ENCODE results near the gene MC1R.
A peak's percentile ranks its signal among the peaks of the same experiment; 100 is the strongest.

MC1R gene

DNA sequence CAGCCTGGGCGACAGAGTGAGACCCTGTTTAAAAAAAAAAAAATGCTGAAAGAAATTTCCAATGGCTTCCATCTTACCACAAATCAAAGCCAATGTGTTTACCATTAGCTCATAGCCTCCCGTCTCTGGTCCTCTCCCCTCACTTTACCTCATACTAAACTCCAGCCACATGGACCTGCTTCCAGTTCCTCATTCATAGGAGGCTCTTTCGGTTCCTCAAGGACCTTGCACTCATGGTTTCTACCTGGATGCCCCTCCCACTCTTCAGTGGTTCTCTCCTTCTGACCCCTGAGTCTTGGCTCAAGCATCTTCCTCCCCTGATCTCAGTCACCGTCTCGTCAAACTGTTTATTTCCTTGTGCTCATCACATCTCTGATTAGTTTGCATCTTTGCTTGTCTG lies 26.1 kb downstream of the MC1R start:
- TF ChIP-seq, protein P1, sequence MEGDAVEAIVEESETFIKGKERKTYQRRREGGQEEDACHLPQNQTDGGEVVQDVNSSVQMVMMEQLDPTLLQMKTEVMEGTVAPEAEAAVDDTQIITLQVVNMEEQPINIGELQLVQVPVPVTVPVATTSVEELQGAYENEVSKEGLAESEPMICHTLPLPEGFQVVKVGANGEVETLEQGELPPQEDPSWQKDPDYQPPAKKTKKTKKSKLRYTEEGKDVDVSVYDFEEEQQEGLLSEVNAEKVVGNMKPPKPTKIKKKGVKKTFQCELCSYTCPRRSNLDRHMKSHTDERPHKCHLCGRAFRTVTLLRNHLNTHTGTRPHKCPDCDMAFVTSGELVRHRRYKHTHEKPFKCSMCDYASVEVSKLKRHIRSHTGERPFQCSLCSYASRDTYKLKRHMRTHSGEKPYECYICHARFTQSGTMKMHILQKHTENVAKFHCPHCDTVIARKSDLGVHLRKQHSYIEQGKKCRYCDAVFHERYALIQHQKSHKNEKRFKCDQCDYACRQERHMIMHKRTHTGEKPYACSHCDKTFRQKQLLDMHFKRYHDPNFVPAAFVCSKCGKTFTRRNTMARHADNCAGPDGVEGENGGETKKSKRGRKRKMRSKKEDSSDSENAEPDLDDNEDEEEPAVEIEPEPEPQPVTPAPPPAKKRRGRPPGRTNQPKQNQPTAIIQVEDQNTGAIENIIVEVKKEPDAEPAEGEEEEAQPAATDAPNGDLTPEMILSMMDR (IDR thresholded peaks at IDR 0.05), result no peak
- H3K27ac ChIP-seq, result no peak overlapping the region
- DNase-seq (ENCODE audit: low spot score), result no peak
- H3K4me3 ChIP-seq, result no peak overlapping the region

DNA sequence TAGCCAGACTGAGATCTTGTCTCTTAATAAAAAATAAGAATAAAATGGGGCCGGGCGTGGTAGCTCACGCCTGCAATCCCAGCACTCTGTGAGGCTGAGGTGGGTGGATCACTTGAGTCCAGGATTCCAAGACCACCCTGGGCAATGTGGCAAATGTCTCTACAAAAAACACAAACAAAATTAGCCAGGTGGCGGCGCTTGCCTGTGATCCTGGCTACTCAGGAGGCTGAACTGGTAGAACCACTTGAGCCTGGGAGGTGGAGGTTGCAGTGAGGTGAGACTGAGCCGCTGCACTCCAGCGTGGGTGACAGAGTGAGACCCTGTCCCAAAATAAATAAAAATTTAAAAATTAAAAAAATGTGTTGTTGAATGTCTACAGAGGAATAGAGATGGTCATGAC lies 27.0 kb downstream of the MC1R start:
- Histone ChIP-seq H3K27ac (no peak overlapping the region), H3K4me3 (no peak overlapping the region)
- no peak for DNase-seq (ENCODE audit: low spot score)
- TF ChIP-seq, protein P1 (IDR thresholded peaks at IDR 0.05), result no peak

DNA sequence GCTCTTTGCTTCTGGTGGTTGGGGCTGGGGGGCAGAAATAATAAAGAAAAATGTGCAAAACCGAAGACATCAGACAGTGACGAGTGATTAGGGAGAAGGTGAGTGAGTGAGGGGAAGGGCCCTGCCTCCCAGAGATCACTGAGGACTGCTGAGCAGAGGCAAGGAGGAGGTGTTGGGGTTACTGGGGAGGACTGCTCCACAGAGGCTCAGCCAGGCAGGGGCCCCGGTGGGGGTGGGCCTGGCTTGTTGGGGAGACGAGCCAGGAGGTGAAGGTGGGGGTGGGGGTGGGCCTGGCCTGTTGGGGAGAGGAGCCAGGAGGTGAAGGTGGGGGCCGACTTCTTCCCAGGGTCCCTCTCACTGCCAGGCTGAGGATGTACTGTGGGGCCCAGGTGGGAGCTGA lies 27.9 kb downstream of the MC1R start:
- no peak for DNase-seq (ENCODE audit: low spot score)
- H3K27ac ChIP-seq, result no peak overlapping the region
- H3K4me3 ChIP-seq, result no peak overlapping the region
- TF ChIP-seq, protein P1 (IDR thresholded peaks at IDR 0.05), result no peak

DNA sequence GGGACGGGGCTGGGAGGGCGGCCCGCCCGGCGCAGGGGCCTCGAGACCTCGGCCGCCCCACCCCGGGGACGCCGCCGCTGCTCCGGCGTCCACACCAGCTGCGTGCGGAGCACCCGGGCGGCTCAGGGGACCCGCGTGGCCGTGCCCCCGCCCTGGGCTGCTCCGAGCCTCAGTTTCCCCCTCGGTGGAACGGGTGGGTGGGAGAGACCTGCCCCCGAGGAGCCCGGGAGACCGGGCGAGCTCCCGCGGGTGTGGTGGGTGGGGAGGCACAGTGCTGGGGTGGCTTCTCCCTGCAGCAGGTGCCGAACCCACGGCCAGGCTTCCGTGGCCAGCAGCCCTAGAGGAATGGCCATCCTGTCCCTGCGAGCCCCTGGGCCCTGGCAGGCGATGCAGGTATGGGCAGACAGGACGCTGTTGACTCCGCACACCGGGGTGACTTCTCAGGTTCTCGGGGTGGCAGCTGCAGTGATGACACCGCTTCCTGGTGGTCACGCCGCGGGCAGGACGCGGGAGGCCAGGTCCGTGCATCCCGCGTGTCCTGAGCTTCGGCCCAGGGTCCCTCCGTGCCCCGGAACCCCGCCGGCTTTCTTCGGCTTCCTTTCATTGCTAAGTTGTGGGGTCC lies 30.6 kb downstream of the MC1R start:
- no peak for DNase-seq (ENCODE audit: low spot score)
- TF ChIP-seq, protein P1 (IDR thresholded peaks at IDR 0.05), result no peak
- Histone ChIP-seq H3K4me3 (peak overlapping the region; percentile 80), H3K27ac (peak overlapping the region in 1 of 2 donors; percentile 74)

DNA sequence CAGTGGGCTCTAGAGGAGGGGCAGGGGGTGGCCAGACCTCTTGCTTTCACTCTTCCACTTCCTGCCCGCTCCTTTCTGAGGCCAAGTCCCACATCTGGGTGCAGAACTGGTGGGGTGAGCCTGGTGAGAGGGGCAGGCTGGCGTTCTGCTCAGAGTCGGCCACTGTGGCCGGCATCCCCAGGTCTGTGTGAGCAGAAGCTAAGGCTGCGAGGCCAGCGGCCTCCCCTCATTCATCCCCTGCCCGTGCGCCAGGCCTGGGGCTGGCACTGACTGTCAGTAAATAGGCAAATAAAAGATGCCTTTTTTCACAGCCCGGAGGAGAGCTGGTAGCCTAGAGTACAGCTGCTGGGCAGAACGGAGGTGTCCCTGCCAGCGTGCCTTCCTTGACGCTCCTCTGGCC lies 31.1 kb downstream of the MC1R start:
- Histone ChIP-seq H3K4me3 (peak overlapping the region; percentile 80), H3K27ac (no peak overlapping the region)
- DNase-seq (ENCODE audit: low spot score), result no peak
- TF ChIP-seq, protein P1 (IDR thresholded peaks at IDR 0.05), result no peak

DNA sequence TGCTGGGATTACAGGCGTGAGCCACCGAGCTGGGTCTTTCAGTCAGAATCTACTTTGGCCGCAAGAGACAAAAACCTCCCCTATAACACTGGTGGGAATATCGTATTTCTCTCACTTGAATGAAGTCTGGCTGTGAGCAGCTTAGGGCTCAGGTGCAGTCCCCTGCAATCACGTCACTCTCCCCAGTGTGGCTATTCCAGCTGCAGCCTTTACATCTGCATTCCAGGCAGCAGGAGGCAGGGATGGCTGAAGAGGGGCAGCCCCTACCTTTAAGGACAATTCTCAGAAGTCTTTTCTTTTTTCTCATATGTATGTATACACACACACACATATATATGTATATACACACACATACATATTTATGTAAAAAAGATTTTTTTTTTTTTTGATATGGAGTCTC lies 32.8 kb downstream of the MC1R start:
- Histone ChIP-seq H3K4me3 (no peak overlapping the region), H3K27ac (no peak overlapping the region)
- DNase-seq (ENCODE audit: low spot score), result no peak
- TF ChIP-seq, protein P1 (IDR thresholded peaks at IDR 0.05), result no peak

DNA sequence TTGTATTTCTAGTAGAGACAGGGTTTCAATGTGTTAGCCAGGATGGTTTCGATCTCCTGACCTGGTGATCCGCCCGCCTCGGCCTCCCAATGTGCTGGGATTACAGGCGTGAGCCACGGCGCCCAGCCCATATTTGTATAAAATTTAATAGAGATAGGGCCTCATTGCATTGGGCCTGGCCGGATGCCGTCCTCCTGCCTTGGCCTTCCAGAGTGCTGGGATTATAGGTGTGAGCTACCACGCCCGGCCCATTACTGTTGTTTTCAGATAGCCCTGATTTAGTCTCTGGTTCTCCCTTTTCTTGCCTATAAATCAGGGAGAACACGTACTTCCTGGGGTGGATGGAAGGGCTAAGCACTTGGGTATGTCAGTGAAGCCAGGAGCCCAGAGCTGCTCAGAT lies 33.4 kb downstream of the MC1R start:
- no peak for DNase-seq (ENCODE audit: low spot score)
- H3K4me3 ChIP-seq, result no peak overlapping the region
- TF ChIP-seq, protein P1 (IDR thresholded peaks at IDR 0.05), result no peak
- no peak overlapping the region for H3K27ac ChIP-seq

Measured in coronary artery (tissue), 2 donors.